A549 (cell line): Measurements from ENCODE around the gene POLR1E. TPM values are rescaled to one million over a fixed set of nuclear protein-coding genes. Genes with fewer than 3 reads are reported as not detected.

Experiments
- ATAC-seq, 2 experiments: fragments of 200-7000 bp in 1 of 2; fragments of >200 bp in 1 of 2; cut with Nextera tagmentation in 1 of 2; cut with Tn5 transposase in 1 of 2; 3 replicates each; pipeline versions ENCODE4 v1.8.0 to v1.9.1; 2018 to 2020; ENCODE audit warnings: mild to moderate bottlenecking in 1 of 2, moderate library complexity in 1 of 2
- CTCF ChIA-PET: fragments of 300-600 bp; sonication (Branson Sonifier 250); formaldehyde crosslinking; extraction: SDS; loops from one replicate; lab custom pipeline; 2021; ENCODE audit warnings: antibody characterized with exemption, inconsistent platforms; lab: Yijun Ruan, JAX
- POLR2A ChIA-PET: fragments of 350-600 bp; formaldehyde crosslinking; extraction: SDS; loops from one replicate; lab custom pipeline; 2021; ENCODE audit warnings: antibody characterized with exemption, inconsistent platforms; lab: Yijun Ruan, JAX
- DNase-seq, 2 experiments: peaks; one replicate each; pipeline versions ENCODE4 v3.0.0 to v3.0.0-alpha.2; 2011 to 2016; ENCODE audit warnings: low read depth in 1 of 2, low spot score in 1 of 2
- FAIRE-seq: peaks from 2 replicates; lab custom pipeline; 2011; peaks lifted over from hg19 to GRCh38; lab: Jason Lieb, UNC
- H3K27ac ChIP-seq, 2 experiments: fragments of >200 bp; sonication (Bioruptor Twin); formaldehyde crosslinking; 3 replicates each; pipeline ENCODE4 v1.5.1; 2016 to 2017
- H3K4me1 ChIP-seq: fragments of >200 bp; sonication (Bioruptor Twin); formaldehyde crosslinking; 3 replicates; pipeline ENCODE4 v1.6.1; 2016
- H3K4me2 ChIP-seq: fragments of >200 bp; sonication (Bioruptor Twin); formaldehyde crosslinking; 3 replicates; pipeline ENCODE4 v1.6.1; 2016
- H3K4me3 ChIP-seq: fragments of >200 bp; sonication (Bioruptor Twin); formaldehyde crosslinking; 3 replicates; pipeline ENCODE4 v1.5.1; 2016
- H3K9me3 ChIP-seq: fragments of >200 bp; sonication (Bioruptor Twin); formaldehyde crosslinking; 3 replicates; pipeline ENCODE4 v1.6.1; 2016
- BHLHE40 ChIP-seq: IDR thresholded peaks from 2 replicates; pipeline ENCODE4 v1.6.1; 2012; ENCODE audit warnings: low read depth, low read length, inconsistent platforms
- CHD2 ChIP-seq: fragments of 150-350 bp; IDR thresholded peaks from 2 replicates; pipeline ENCODE4 v1.6.1; 2014; ENCODE audit warnings: low read length; ENCODE audit not compliant: partially characterized antibody
- EHMT2 ChIP-seq: fragments of 200-600 bp; sonication (generic); IDR thresholded peaks from 2 replicates; pipeline ENCODE4 v1.6.1; 2016; ENCODE audit warnings: antibody characterized with exemption, low read depth, mild to moderate bottlenecking, moderate library complexity
- EP300 ChIP-seq, 2 experiments: fragments of >200 bp; sonication (Bioruptor Twin); formaldehyde crosslinking; IDR thresholded peaks; 2 replicates in 1 of 2; 3 replicates in 1 of 2; pipeline ENCODE4 v1.6.1; 2016 to 2017
- FOSB ChIP-seq: fragments of 250-450 bp; sonication (Bioruptor Pico); IDR thresholded peaks from 2 replicates; pipeline ENCODE4 v1.5.0; 2020; ENCODE audit warnings: mild to moderate bottlenecking, moderate library complexity
- FOSL2 ChIP-seq, 2 experiments: fragments of 450-650 bp in 1 of 2; fragments of >200 bp in 1 of 2; sonication (Bioruptor Twin) in 1 of 2; formaldehyde crosslinking; IDR thresholded peaks; 2 replicates each; pipeline versions ENCODE4 v1.5.0 to v1.6.1; 2016 to 2020; ENCODE audit warnings: mild to moderate bottlenecking in 1 of 2, moderate library complexity in 1 of 2
- GATA3 ChIP-seq: IDR thresholded peaks from 2 replicates; pipeline ENCODE4 v1.6.1; 2012; ENCODE audit warnings: borderline replicate concordance
- HDAC2 ChIP-seq: fragments of 200-600 bp; sonication (generic); IDR thresholded peaks from 2 replicates; pipeline ENCODE4 v1.6.1; 2016
- HOXA7 ChIP-seq: fragments of 250-450 bp; sonication (Bioruptor Pico); IDR thresholded peaks from 2 replicates; pipeline ENCODE4 v1.5.0; 2020; ENCODE audit warnings: mild to moderate bottlenecking, moderate library complexity
- JUN ChIP-seq, 2 experiments: fragments of >200 bp; sonication (Bioruptor Twin); formaldehyde crosslinking; IDR thresholded peaks; 2 replicates in 1 of 2; 3 replicates in 1 of 2; pipeline ENCODE4 v1.6.1; 2016 to 2017
- JUNB ChIP-seq: fragments of >200 bp; sonication (Bioruptor Twin); formaldehyde crosslinking; IDR thresholded peaks from 2 replicates; pipeline ENCODE4 v1.6.1; 2016
- KDM1A ChIP-seq: fragments of 200-600 bp; sonication (generic); IDR thresholded peaks from 2 replicates; pipeline ENCODE4 v1.6.1; 2016; ENCODE audit warnings: low read depth, mild to moderate bottlenecking
- MAZ ChIP-seq: fragments of 150-350 bp; IDR thresholded peaks from 2 replicates; pipeline ENCODE4 v1.6.1; 2014; ENCODE audit warnings: antibody characterized with exemption, low read depth, low read length, borderline replicate concordance
- MYC ChIP-seq: IDR thresholded peaks from 2 replicates; pipeline ENCODE4 v1.6.1; 2012; ENCODE audit warnings: mild to moderate bottlenecking, inconsistent platforms, low read length, improper control_type of control experiment, borderline replicate concordance
- NPAS2 ChIP-seq: fragments of 250-450 bp; sonication (Bioruptor Pico); IDR thresholded peaks from 2 replicates; pipeline ENCODE4 v1.8.0; 2022; ENCODE audit warnings: mild to moderate bottlenecking, moderate library complexity, borderline replicate concordance
- NR3C1 ChIP-seq: fragments of >200 bp; sonication (Bioruptor Twin); formaldehyde crosslinking; IDR thresholded peaks from 3 replicates; pipeline ENCODE4 v1.6.1; 2017
- RAD21 ChIP-seq, 2 experiments: fragments of >200 bp in 1 of 2; sonication (Bioruptor Twin) in 1 of 2; formaldehyde crosslinking in 1 of 2; IDR thresholded peaks in 1 of 2; conservative IDR thresholded peaks in 1 of 2; 2 replicates in 1 of 2; 3 replicates in 1 of 2; pipeline ENCODE4 v1.6.1; 2012 to 2018; ENCODE audit warnings: inconsistent platforms in 1 of 2
- RARB ChIP-seq: fragments of 250-450 bp; sonication (Bioruptor Pico); IDR thresholded peaks from 2 replicates; pipeline ENCODE4 v1.8.0; 2021; ENCODE audit warnings: mild to moderate bottlenecking, moderate library complexity
- RCOR1 ChIP-seq: fragments of 150-350 bp; IDR thresholded peaks from 2 replicates; pipeline ENCODE4 v1.6.1; 2014; ENCODE audit warnings: antibody characterized with exemption, low read length, low read depth
- RNF2 ChIP-seq: fragments of 200-600 bp; sonication (generic); IDR thresholded peaks from 2 replicates; pipeline ENCODE4 v1.6.1; 2016; ENCODE audit warnings: low read depth, mild to moderate bottlenecking, antibody characterized with exemption, moderate library complexity, borderline replicate concordance
- SMC3 ChIP-seq: fragments of >200 bp; sonication (Bioruptor Twin); formaldehyde crosslinking; IDR thresholded peaks from 3 replicates; pipeline ENCODE4 v1.6.1; 2018; ENCODE audit warnings: inconsistent platforms
- SREBF2 ChIP-seq: fragments of 450-650 bp; IDR thresholded peaks from 2 replicates; pipeline ENCODE4 v1.6.1; 2014; ENCODE audit warnings: mild to moderate bottlenecking, moderate library complexity
- TP53 ChIP-seq: fragments of 250-450 bp; sonication (Bioruptor Pico); IDR thresholded peaks from 2 replicates; pipeline ENCODE4 v1.5.0; 2021; ENCODE audit warnings: mild to moderate bottlenecking, moderate library complexity
- ZC3H11A ChIP-seq: fragments of 450-650 bp; IDR thresholded peaks from 2 replicates; pipeline ENCODE4 v1.6.1; 2014; ENCODE audit warnings: antibody characterized with exemption, mild to moderate bottlenecking
- ZNF302 ChIP-seq: fragments of 250-450 bp; sonication (Bioruptor Pico); IDR thresholded peaks from 2 replicates; pipeline ENCODE4 v1.9.0; 2021; ENCODE audit warnings: inconsistent platforms, mild to moderate bottlenecking, moderate library complexity
- ZSCAN20 ChIP-seq: fragments of 250-450 bp; sonication (Bioruptor Pico); IDR thresholded peaks from 2 replicates; pipeline ENCODE4 v1.8.0; 2022; ENCODE audit warnings: mild to moderate bottlenecking, moderate library complexity
- WGBS: methylation state at CpG from one replicate; pipeline ENCODE4 v1.1.6; 2017; ENCODE audit errors: missing lambda C conversion rate; 5-methylcytosine and 5-hydroxymethylcytosine counted together
- polyA plus RNA-seq, 4 experiments: library from polyadenylated mRNA; depleted of rRNA in 3 of 4; stranded (reverse); fragments of >200 nt; fragmentation: RNase III in 1 of 4; extraction: RNeasy Plus Mini Kit Qiagen cat#74134 plus additional on column Dnase treatment in 1 of 4; gene quantifications; 2 replicates in 3 of 4; 3 replicates in 1 of 4; pipeline ENCODE4 v1.2.3, GENCODE V29; 2011 to 2017
- TF ChIP-seq, protein P1 (sequence below): fragments of 200-600 bp; sonication (generic); IDR thresholded peaks from 2 replicates; pipeline ENCODE4 v1.6.1; 2016; ENCODE audit warnings: antibody characterized with exemption, mild to moderate bottlenecking, moderate library complexity
- TF ChIP-seq, protein P2 (sequence below): fragments of 250-450 bp; sonication (Bioruptor Pico); IDR thresholded peaks from 2 replicates; pipeline ENCODE4 v1.5.0; 2021; ENCODE audit warnings: mild to moderate bottlenecking, moderate library complexity, borderline replicate concordance
- TF ChIP-seq, protein P3 (sequence below): fragments of >200 bp; sonication (Bioruptor Twin); formaldehyde crosslinking; IDR thresholded peaks from 3 replicates; pipeline ENCODE4 v1.6.1; 2016

Gene POLR1E
- polyA plus RNA-seq, 2 of the 4 experiments (the other 2 are of a cell fraction) = 41.9 to 47.2 TPM

DNA sequence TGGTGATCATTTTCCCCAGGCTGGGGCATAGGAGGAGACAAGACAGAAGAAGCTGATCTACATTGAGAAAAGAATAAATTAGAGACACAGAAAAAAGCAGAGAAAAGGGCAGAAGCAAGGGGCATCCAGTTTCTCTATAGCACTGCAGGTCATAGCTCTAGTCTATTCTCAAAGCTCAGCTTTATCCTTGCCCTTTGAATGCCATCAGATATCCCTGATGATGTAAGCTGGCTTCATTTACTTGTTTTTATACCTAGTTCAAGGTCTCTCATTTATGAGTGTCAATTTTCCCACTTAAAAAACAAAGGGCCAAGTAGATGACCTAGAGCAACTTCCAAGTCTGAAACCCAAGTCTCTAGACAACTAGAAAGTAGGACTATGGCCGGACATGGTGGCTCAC lies 57.7 kb downstream of the POLR1E start:
- ChIA-PET POLR2A (interaction anchor here (0.6 kb wide), 1 partner anchor 10 kb away, joined by 12 read pairs; no protein-coding TSS in a partner anchor), CTCF (no interaction called here)
- H3K4me1 ChIP-seq = no peaks in the 10 kb centered on the region
- H3K4me2 ChIP-seq = no peak overlapping the region
- H3K27ac ChIP-seq = no peak overlapping the region
- WGBS = 89% methylated on average over 1 of the region's 1 CpG
- DNase-seq (no peak), ATAC-seq (no peak), FAIRE-seq (no peak)
- H3K9me3 ChIP-seq = no peaks in the 10 kb centered on the region
- no peak overlapping the region for H3K4me3 ChIP-seq
- TF ChIP-seq NR3C1 (no peak), FOSL2 (IDR thresholded peaks at IDR 0.05) (no peak), FOSL2 (CRISPR knock-in tag; IDR thresholded peaks at IDR 0.05) (no peak), TP53 (CRISPR knock-in tag) (no peak), MYC (no peak), RNF2 (no peak), CHD2 (no peak), NPAS2 (CRISPR knock-in tag) (no peak), EHMT2 (no peak), HDAC2 (no peak), BHLHE40 (no peak), GATA3 (no peak), RARB (no peak), MAZ (no peak), KDM1A (no peak), ZNF302 (CRISPR knock-in tag) (no peak), HOXA7 (CRISPR knock-in tag) (no peak), JUNB (no peak), ZC3H11A (no peak)
- TF ChIP-seq, protein P1, sequence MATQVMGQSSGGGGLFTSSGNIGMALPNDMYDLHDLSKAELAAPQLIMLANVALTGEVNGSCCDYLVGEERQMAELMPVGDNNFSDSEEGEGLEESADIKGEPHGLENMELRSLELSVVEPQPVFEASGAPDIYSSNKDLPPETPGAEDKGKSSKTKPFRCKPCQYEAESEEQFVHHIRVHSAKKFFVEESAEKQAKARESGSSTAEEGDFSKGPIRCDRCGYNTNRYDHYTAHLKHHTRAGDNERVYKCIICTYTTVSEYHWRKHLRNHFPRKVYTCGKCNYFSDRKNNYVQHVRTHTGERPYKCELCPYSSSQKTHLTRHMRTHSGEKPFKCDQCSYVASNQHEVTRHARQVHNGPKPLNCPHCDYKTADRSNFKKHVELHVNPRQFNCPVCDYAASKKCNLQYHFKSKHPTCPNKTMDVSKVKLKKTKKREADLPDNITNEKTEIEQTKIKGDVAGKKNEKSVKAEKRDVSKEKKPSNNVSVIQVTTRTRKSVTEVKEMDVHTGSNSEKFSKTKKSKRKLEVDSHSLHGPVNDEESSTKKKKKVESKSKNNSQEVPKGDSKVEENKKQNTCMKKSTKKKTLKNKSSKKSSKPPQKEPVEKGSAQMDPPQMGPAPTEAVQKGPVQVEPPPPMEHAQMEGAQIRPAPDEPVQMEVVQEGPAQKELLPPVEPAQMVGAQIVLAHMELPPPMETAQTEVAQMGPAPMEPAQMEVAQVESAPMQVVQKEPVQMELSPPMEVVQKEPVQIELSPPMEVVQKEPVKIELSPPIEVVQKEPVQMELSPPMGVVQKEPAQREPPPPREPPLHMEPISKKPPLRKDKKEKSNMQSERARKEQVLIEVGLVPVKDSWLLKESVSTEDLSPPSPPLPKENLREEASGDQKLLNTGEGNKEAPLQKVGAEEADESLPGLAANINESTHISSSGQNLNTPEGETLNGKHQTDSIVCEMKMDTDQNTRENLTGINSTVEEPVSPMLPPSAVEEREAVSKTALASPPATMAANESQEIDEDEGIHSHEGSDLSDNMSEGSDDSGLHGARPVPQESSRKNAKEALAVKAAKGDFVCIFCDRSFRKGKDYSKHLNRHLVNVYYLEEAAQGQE = no peak
- TF ChIP-seq, protein P2, sequence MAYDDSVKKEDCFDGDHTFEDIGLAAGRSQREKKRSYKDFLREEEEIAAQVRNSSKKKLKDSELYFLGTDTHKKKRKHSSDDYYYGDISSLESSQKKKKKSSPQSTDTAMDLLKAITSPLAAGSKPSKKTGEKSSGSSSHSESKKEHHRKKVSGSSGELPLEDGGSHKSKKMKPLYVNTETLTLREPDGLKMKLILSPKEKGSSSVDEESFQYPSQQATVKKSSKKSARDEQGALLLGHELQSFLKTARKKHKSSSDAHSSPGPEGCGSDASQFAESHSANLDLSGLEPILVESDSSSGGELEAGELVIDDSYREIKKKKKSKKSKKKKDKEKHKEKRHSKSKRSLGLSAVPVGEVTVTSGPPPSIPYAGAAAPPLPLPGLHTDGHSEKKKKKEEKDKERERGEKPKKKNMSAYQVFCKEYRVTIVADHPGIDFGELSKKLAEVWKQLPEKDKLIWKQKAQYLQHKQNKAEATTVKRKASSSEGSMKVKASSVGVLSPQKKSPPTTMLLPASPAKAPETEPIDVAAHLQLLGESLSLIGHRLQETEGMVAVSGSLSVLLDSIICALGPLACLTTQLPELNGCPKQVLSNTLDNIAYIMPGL (CRISPR knock-in tag) = no peak

DNA sequence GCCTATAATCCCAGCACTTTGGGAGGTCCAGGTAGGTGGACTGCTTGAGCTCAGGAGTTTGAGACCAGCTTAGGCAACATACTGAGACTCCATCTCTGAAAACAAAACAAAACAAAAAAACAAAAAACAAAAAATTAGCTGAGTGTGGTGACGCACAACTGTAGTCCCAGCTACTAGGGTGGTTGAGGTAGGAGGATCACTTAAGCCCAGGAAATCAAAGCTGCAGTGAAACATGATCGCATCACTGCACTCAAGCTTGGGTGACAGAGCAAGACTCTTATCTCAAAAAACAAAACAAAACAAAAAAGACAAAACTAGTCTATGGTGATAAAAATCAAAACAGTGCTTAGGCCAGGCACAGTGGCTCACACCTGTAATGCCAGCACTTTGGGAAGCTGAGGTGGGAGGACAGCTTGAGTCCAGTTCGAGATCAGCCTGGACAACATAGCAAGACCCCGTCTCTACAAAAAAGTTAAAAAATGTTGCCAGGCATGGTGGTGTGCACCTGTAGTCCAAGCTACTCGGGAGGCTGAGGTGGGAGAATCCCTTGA lies 61.7 kb downstream of the POLR1E start:
- ChIA-PET CTCF (interaction anchor here (0.9 to 1.9 kb wide), 3 partner anchors 9 to 787 kb away, joined by 3 to 4 read pairs (median 3); no protein-coding TSS in a partner anchor), POLR2A (no interaction called here)
- DNase-seq (no peak), FAIRE-seq (no peak), ATAC-seq (no peak)
- Histone ChIP-seq H3K27ac (no peak overlapping the region), H3K9me3 (no peaks in the 10 kb centered on the region), H3K4me3 (no peak overlapping the region), H3K4me2 (no peak overlapping the region), H3K4me1 (0 out of 3 replicates have a peak, but pooled peaks cover 4% of the 10 kb centered on the region)
- WGBS = 79% methylated on average over 5 of the region's 5 CpGs
- TF ChIP-seq, protein P2 (CRISPR knock-in tag) = no peak
- no peak for TF ChIP-seq FOSL2 (IDR thresholded peaks at IDR 0.05)
- no peak for TF ChIP-seq FOSL2 (CRISPR knock-in tag; IDR thresholded peaks at IDR 0.05)
- TF ChIP-seq SREBF2 = no peak
- no peak for TF ChIP-seq RNF2
- TF ChIP-seq SMC3 = no peak
- TF ChIP-seq RAD21 (conservative IDR thresholded peaks at IDR 0.05 in 1 of 2, IDR thresholded peaks at IDR 0.05 in 1 of 2) = no peak
- TF ChIP-seq FOSB = no peak
- TF ChIP-seq, protein P3, sequence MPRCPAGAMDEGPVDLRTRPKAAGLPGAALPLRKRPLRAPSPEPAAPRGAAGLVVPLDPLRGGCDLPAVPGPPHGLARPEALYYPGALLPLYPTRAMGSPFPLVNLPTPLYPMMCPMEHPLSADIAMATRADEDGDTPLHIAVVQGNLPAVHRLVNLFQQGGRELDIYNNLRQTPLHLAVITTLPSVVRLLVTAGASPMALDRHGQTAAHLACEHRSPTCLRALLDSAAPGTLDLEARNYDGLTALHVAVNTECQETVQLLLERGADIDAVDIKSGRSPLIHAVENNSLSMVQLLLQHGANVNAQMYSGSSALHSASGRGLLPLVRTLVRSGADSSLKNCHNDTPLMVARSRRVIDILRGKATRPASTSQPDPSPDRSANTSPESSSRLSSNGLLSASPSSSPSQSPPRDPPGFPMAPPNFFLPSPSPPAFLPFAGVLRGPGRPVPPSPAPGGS = no peak
- no peak for TF ChIP-seq NPAS2 (CRISPR knock-in tag)
- TF ChIP-seq GATA3 = no peak
- TF ChIP-seq MYC = no peak
- no peak for TF ChIP-seq ZSCAN20 (CRISPR knock-in tag)
- no peak for TF ChIP-seq EP300 (IDR thresholded peaks at IDR 0.05)
- no peak for TF ChIP-seq JUN (IDR thresholded peaks at IDR 0.05)
- TF ChIP-seq RCOR1 = no peak
